ACC112 (cell line): ENCODE results near the gene RBBP5.

ENCODE experiments used
- H2AFZ ChIP-seq: fragments of 200-600 bp; sonication (generic); one replicate; pipeline ENCODE4 v1.6.0; 2017; ENCODE audit warnings: antibody characterized with exemption, low read length; ENCODE audit not compliant: unreplicated experiment
- H3K27ac ChIP-seq: fragments of 200-600 bp; sonication (generic); 2 replicates; pipeline ENCODE4 v1.5.1; 2014; ENCODE audit warnings: low read depth, mild to moderate bottlenecking, antibody characterized with exemption, low read length, moderate library complexity
- H3K27me3 ChIP-seq: fragments of 200-600 bp; sonication (generic); 2 replicates; pipeline ENCODE4 v1.6.1; 2014; ENCODE audit warnings: mild to moderate bottlenecking, antibody characterized with exemption, low read length, moderate library complexity, mixed read lengths; ENCODE audit not compliant: insufficient read depth
- H3K36me3 ChIP-seq: fragments of 200-600 bp; sonication (generic); 2 replicates; pipeline ENCODE4 v1.6.1; 2016; ENCODE audit warnings: mild to moderate bottlenecking, antibody characterized with exemption, low read length, moderate library complexity, mixed read lengths; ENCODE audit not compliant: insufficient read depth
- H3K4me1 ChIP-seq: fragments of 200-600 bp; sonication (generic); one replicate; pipeline ENCODE4 v1.6.1; 2016; ENCODE audit warnings: low read length, mixed read lengths; ENCODE audit not compliant: insufficient read depth, unreplicated experiment, control insufficient read depth
- H3K4me3 ChIP-seq: fragments of 200-600 bp; sonication (generic); 2 replicates; pipeline ENCODE4 v1.5.1; 2014; ENCODE audit warnings: mild to moderate bottlenecking, low read depth, low read length
- H3K79me2 ChIP-seq: fragments of 200-600 bp; sonication (generic); one replicate; pipeline ENCODE4 v1.6.0; 2016; ENCODE audit warnings: low read length; ENCODE audit not compliant: control insufficient read depth, unreplicated experiment, insufficient read depth

The RBBP5 gene

GRCh38 chr1:205045146-205045545 is 76.6 kb downstream of the RBBP5 start:
- Histone ChIP-seq H3K27me3 (peaks cover 84% of the 10 kb centered on the region), H3K4me1 (no peaks in the 10 kb centered on the region), H2AFZ (no peak overlapping the region), H3K27ac (no peak overlapping the region), H3K79me2 (no peaks in the 10 kb centered on the region), H3K36me3 (no peaks in the 10 kb centered on the region), H3K4me3 (no peak overlapping the region)

- H3K36me3 ChIP-seq = no peaks in the 10 kb centered on the region
- H3K4me3 ChIP-seq = no peak overlapping the region
- no peaks in the 10 kb centered on the region for H3K79me2 ChIP-seq
- no peak overlapping the region for H2AFZ ChIP-seq
- H3K27ac ChIP-seq = no peak overlapping the region
- peaks cover 88% of the 10 kb centered on the region for H3K27me3 ChIP-seq
- no peaks in the 10 kb centered on the region for H3K4me1 ChIP-seq
Measured at GRCh38 chr1:205044741-205045140, 77.0 kb downstream of the RBBP5 start.

GRCh38 chr1:205043866-205044265 is 77.9 kb downstream of the RBBP5 start:
- H3K4me3 ChIP-seq = no peak overlapping the region
- no peaks in the 10 kb centered on the region for H3K79me2 ChIP-seq
- peaks cover 94% of the 10 kb centered on the region for H3K27me3 ChIP-seq
- H3K27ac ChIP-seq = no peak overlapping the region
- no peaks in the 10 kb centered on the region for H3K4me1 ChIP-seq
- H3K36me3 ChIP-seq = no peaks in the 10 kb centered on the region
- no peak overlapping the region for H2AFZ ChIP-seq

- Histone ChIP-seq H2AFZ (no peak within 1 kb of the TSS), H3K27me3 (peaks cover 89% of the 10 kb centered on the region), H3K27ac (no peak within 1 kb of the TSS), H3K4me1 (no peaks in the 10 kb centered on the region), H3K36me3 (no peaks in the 10 kb centered on the region), H3K4me3 (peak within 1 kb of the TSS; percentile 35; the same call in 1 of the 2 replicates), H3K79me2 (no peaks in the 10 kb centered on the region)
Measured at GRCh38 chr1:205042911-205043806, 78.6 kb downstream of the RBBP5 start, which contains the start of gene CNTN2. Gene CNTN2, plus strand, starts transcription at chr1:205043212. Its CDS starts 9,974 bp downstream, at chr1:205053186.

- no peak overlapping the region for H2AFZ ChIP-seq
- H3K27ac ChIP-seq = no peak overlapping the region
- no peaks in the 10 kb centered on the region for H3K79me2 ChIP-seq
- H3K4me3 ChIP-seq = peak overlapping the region; percentile 35; the same call in 1 of the 2 replicates
- H3K27me3 ChIP-seq = peaks cover 82% of the 10 kb centered on the region
- H3K36me3 ChIP-seq = no peaks in the 10 kb centered on the region
- H3K4me1 ChIP-seq = no peaks in the 10 kb centered on the region
Measured at GRCh38 chr1:205041998-205042910, 79.5 kb downstream of the RBBP5 start.

GRCh38 chr1:205041001-205041715 is 80.6 kb downstream of the RBBP5 start:
- Histone ChIP-seq H3K4me1 (no peaks in the 10 kb centered on the region), H3K27me3 (peaks cover 81% of the 10 kb centered on the region), H3K79me2 (no peaks in the 10 kb centered on the region), H2AFZ (no peak overlapping the region), H3K4me3 (no peak overlapping the region), H3K27ac (no peak overlapping the region), H3K36me3 (no peaks in the 10 kb centered on the region)

GRCh38 chr1:205038132-205038786 is 83.5 kb downstream of the RBBP5 start:
- Histone ChIP-seq H3K27me3 (peaks cover 66% of the 10 kb centered on the region), H3K27ac (no peak overlapping the region)

GRCh38 chr1:205037539-205037938 is 84.2 kb downstream of the RBBP5 start:
- H3K4me3 ChIP-seq = no peak overlapping the region
- peaks cover 67% of the 10 kb centered on the region for H3K27me3 ChIP-seq

More at GRCh38 chr1:205038132-205038786, 83.5 kb downstream of the RBBP5 start:
- Histone ChIP-seq H3K79me2 (no peaks in the 10 kb centered on the region), H3K36me3 (no peaks in the 10 kb centered on the region), H3K4me3 (no peak overlapping the region), H3K4me1 (no peaks in the 10 kb centered on the region), H2AFZ (no peak overlapping the region)

More at GRCh38 chr1:205037539-205037938, 84.2 kb downstream of the RBBP5 start:
- Histone ChIP-seq H3K27ac (no peak overlapping the region), H3K79me2 (no peaks in the 10 kb centered on the region), H3K4me1 (no peaks in the 10 kb centered on the region), H3K36me3 (no peaks in the 10 kb centered on the region), H2AFZ (no peak overlapping the region)
